ENCODE results near the gene C1QL1.

DNA sequence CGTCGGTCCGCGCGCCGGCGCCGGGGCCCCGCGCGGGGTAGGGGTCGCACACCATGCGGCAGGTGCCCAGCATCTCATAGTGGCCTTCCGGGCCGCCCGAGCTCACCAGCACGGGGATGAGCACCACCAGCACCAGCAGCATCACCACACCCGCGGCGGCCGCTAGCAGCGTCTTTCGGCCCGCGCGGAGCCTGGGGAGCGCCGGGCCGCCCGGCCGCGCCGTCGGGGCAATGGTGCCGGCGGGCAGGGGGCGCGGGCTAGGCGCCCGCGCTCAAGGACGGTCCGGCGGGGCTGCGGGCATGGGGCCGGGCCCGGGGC, 237 bp downstream of the C1QL1 start:
- TF ChIP-seq, protein P1, sequence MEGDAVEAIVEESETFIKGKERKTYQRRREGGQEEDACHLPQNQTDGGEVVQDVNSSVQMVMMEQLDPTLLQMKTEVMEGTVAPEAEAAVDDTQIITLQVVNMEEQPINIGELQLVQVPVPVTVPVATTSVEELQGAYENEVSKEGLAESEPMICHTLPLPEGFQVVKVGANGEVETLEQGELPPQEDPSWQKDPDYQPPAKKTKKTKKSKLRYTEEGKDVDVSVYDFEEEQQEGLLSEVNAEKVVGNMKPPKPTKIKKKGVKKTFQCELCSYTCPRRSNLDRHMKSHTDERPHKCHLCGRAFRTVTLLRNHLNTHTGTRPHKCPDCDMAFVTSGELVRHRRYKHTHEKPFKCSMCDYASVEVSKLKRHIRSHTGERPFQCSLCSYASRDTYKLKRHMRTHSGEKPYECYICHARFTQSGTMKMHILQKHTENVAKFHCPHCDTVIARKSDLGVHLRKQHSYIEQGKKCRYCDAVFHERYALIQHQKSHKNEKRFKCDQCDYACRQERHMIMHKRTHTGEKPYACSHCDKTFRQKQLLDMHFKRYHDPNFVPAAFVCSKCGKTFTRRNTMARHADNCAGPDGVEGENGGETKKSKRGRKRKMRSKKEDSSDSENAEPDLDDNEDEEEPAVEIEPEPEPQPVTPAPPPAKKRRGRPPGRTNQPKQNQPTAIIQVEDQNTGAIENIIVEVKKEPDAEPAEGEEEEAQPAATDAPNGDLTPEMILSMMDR (optimal IDR thresholded peaks at IDR 0.05 in 1 of 3, IDR thresholded peaks at IDR 0.05 in 1 of 3, conservative IDR thresholded peaks at IDR 0.05 in 1 of 3; ENCODE audit: extremely low read depth in 1 of 3, insufficient read depth in 2 of 3, low read length in 3 of 3) = no peak
- no peak for TF ChIP-seq EZH2 (IDR thresholded peaks at IDR 0.05; ENCODE audit: low read length)
